GM21825 (cell line): ENCODE data around the gene TMEM91.
A peak's percentile ranks its signal among the peaks of the same experiment; 100 is the strongest.
"Not testable (repeated sequence)": the region's sequence is repeated elsewhere in the genome, so short reads cannot be mapped to it uniquely, and the experiment has no call there.

Experiments used
- ATAC-seq: cut with Tn5 transposase; IDR thresholded peaks from one replicate; pipeline ENCODE4 v1.9.1; 2021; ENCODE audit warnings: mild to moderate bottlenecking, moderate library complexity; ENCODE audit not compliant: unreplicated experiment

Gene TMEM91

DNA sequence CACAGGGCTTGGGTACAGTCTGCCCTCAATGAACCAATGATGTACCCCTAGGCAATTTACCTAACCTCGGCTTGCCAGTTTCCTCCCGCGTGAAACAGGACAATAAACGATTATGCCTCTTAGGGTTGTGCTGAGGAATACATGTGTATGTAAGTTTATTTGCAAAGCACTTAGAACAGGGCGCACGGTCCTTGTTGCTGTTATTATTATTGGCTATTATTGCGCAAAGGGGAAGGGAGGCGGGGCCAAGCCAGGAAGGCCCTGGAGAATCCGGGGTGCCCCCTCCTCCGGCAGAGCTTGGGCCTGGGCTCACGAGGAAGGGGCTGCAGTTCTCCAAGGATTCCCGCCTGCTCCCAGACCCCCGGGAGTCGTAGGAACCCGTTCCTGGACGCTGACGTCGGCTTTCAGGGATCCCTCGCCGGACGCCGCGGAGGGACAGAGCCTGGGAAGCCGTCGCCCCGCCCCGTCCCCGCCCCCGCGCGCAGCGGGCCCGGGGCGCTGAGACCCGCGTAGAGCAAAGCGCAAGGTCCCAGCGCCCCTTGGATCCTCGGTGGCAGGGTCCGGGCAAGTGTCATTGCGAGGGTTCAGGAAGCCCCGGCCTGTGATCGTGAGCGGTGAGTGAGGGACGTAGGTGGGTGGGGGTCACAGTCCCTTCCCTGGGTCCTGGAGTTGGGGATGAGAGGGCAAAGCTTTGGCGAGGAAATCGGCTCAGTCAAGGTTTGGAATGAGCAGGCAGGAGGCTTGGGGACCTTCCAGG is at the start of gene TMEM91:
Gene TMEM91, plus strand, starts transcription at position 293 of the 757 bp plus-strand sequence. CDS start 1,777 bp downstream, outside the sequence.
- ATAC-seq, result no peak

DNA sequence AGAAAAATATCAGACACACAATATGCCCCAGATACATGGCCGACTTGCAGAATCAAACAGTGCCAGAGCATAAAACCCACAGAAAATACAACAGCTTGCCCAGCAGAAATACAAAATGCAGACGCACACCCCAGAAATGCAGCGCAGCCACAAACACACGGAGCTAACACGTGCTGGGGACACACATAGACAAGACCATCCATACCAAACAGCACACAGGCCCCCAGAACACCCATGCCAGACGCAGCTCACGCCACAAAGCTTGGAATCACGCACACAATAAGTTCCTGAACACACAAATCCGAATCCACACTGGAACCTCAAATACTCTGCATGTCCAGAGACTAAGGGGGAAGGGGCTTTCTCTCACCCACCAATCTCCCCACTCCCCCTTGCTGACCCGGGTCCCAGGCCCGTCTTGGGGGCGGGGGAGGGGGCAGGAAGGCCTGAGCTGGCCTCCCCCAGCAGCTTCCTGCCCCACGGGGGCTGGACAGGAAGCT is 49.2 kb upstream of the TMEM91 start:
- no peak for ATAC-seq

DNA sequence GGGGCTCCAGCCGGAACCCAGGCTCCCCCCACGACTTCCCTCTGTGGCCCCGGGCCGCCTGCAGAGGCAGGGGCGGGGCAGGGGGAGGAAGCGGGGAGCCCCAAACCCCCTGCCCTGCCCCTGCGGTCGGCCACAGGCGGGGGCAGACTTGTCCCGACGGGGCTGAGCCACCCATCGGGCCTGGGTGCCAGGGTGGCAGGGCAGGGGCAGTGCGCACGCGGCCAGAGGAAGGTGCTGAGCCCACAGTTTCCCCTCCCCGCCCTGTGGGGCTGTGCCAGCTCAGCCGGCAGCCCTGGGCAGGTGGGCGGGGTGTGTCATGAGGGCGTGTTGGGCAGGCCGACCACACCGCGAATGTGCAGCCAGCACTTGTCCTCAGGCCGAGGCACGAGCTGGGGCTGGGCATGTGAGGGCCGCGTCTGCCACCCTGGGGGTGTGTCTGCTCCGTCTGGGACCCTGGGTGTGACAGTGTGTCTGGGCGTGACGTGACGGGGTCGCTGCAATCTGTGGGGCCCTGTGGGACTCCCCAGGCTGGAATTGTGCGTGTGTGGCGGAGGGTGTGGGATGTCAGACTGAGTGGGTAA is 48.7 kb upstream of the TMEM91 start:
- ATAC-seq, result peak; percentile 40

DNA sequence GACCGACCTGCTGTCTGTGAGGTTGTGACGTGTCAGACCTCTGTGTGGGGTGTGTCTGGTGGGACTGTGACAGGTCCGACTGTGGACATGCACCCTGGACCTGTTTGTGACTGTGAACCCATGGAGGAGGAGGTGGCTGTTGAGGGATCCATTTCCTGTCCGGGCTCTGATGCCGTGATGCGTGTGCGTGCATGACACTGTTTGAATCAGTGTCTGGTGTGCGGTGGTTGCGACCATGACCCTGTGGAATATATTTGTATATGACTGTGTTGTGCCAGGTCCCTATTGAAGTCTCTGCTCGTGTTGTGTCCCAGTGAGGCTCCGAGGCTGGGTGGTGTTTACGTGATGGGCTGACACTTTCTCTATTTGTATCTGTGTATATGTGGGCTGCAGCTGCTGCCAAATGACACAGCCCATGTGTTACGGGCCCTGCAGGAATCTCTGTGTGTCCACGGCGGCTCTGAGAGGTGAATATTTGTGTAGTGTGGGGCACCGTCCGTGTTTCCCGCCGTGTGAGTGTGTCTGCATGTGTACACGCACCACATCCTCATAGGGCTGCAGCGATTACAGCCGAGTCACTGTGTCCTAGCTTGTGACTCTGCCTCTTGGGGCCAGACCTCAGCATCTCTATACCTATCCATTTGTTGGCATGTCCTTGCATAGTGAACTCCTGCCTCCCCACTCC is 48.0 kb upstream of the TMEM91 start:
- peak; percentile 14 for ATAC-seq

DNA sequence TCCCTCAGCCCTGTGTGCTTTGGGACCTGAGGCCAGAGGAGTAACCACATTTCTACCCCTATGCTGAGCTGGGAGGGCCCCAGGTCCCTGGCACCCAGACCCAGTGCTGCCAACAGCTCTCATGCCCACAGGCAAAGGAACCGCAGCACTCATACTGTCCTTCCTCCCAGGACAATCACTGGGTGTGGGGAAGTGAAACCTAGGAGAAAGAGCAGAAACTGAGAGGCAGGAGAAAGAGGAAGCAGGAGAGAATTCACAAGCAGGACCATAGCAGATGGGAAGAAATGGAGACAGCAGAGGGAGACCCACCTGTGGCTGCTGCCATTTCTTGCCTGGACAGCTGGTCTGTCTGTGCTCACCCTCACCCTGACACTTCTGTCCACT is 47.5 kb upstream of the TMEM91 start:
- no peak for ATAC-seq

DNA sequence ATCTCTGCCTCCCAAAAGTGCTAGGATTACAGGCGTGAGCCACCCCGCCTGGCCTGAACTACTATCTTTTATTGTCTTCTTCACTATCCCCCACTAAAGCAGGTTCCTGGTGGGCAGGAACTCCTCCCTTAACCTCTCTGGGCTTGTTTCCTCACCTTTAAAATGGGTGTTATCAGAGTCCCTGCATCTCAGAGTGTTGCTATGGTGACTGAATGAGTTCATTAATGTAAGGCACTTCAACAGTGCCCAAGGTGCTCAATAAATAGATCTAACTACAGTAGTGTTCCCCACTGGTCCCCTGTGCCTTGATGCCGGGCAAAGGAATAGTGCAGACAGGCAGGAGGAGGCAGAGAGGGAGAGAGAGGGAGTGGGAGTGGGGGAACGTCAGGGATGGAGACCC is 45.9 kb upstream of the TMEM91 start:
- no peak for ATAC-seq

DNA sequence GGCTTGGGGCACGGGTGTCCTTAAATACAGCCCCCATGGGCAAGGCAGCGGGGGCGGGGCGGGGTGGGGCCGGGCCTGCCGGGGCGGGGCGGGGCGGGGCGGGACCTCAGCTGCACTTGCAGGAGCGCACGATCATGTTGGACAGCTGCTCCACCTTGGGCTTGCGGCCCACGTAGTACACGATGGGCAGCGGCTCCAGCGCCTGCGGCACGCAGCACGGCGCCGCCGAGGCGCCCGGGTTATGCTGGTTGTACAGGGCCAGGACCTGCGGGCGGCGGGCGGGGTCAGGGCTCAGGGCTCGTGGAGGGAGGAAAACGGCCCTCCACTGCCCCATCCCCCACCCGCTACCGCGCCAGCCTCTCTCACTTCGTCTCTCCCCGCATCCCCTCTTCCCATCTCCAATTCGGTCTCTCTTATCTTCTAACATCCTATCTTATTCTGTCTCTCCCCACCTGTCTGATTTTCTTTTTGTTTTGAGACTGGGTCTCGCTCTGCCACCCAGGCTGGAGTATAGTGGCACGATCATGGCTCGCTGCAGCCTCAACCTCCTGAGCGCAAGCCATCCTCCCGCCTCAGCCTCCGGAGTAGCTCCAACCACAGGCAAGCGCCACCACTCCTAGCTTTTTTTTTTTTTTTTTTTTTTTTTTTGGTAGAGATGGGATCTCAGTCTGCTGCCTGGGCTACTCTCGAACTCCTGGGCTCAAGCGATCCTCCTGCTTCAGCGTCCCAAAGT is 45.2 kb upstream of the TMEM91 start:
- ATAC-seq, result no peak

DNA sequence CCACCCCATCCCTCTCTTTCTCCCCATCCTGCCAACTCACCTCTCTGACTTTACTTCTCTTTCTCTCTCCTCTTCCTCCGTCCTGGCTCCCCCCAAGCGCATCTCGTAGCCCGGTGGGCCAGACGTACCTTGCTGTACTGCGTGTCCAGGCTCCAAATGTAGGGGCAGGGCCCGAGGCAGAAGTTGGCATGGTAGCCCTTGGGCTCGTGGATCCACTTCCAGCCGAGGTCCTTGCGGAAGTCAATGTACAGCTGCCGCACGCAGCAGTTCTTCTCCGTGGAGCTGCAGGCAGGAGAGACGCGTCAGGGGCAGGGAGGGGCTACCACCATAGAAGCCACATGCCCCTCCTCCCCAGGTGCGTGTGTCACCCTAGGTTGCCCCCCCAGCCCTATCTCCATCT is 44.3 kb upstream of the TMEM91 start:
- no peak for ATAC-seq

DNA sequence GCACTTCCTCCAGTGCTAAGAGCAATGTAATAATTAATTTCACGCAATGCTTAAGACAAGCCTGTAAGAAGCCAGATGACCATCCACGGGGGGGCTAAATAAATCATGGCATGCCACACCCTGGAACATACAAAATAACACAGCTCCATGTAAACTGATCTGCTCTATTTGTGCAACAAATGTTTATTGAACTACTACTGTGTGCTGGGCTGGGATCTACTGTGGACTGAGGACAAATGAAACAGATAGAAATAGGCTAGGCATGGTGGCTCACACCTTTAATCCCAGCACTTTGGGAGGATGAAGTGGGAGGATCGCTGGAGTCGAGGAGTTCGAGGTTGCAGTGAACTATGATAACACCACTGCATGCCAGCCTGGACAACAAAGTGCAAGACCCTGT is 43.9 kb upstream of the TMEM91 start:
- no peak for ATAC-seq

DNA sequence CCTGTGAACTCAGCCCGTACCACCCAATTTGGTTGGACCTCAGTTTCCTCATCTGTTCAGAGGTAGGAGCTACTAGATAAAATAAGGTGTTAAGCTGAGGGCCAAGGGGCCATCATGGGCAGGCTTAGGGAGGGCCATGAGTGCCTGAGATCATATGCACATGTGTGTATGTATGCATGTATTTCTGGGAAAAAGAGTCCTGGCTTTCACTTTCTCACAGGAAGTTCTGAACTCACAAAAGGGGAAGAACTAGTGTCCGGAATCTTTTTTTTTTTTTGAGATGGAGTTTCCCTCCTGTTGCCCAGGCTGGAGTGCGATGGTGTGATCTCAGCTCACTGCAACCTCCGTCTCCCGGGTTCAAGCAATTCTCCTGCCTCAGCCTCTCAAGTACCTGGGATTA is 41.5 kb upstream of the TMEM91 start:
- no peak for ATAC-seq

DNA sequence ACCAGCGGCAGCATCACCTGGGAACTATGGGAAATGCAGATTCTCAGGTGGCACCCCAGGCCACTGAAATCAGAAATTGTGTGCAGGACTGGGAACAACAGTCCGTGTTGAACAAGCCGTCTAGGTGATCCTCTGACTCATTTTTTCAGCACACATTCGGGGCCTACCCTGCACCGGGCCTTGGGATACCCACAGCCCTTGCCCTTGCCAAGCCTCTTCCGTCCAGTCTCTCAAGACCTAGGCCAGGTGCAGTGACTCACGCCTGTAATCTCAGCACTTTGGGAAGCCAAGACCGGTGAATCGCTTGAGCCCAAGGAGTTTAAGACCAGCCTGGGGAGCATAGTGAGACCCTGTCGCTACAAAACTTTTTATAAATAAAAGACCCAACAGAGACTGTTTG is 40.9 kb upstream of the TMEM91 start:
- no peak for ATAC-seq

DNA sequence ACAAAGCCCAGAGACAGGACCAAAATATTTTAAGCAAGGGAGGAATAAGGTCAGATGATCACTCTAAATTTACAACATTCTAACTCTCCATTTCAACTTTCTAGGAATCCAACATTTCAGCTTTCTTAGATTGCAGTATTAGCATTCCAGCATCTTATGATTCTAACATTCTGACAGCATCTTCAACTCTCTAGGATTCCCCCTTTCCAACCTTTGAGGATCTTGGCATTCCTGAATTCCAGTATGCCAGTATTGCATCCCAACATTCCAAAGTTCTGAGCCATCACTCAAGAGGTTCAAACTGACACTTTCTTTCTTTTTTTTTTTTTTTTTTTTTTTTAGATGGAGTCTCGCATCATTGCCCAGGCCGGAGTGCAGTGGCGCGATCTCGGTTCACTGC is 36.4 kb upstream of the TMEM91 start:
- ATAC-seq, result no peak

DNA sequence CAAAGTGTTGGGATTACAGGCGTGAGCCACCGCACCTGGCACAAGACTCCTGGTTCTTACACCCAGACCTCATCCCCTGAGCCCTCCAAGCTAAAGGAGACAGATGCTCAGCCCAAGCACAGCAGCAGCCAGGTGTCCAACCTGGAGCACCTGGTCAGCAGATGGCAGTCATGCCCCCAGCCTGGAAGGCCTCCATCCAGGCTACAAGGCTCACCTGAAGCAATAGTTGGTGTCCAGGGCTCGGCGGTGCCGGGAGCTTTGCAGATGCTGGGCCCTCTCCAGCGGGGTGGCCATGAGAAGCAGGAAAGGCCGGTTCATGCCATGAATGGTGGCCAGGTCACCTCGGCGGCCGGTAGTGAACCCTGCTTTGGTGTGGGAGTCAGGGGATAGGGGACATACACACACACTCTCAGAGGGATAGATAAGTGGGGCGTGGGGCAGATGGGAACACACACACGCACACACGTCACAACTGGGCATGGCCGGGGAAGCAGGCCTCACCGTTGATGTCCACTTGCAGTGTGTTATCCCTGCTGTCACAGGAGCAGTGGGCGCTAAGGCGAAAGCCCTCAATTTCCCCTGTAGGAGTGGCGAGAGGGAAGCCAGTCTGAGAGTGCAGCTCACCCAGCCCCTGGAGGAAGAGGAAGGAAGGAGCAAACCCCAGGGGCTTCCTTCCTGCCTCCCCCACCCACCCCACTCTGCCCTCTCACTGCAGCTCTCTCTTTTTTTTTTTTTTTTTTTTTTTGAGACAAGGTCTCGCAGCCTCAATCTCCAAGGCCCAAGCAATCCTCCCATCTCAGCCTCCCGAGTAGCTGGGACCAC is 34.5 kb upstream of the TMEM91 start:
- ATAC-seq, result no peak

DNA sequence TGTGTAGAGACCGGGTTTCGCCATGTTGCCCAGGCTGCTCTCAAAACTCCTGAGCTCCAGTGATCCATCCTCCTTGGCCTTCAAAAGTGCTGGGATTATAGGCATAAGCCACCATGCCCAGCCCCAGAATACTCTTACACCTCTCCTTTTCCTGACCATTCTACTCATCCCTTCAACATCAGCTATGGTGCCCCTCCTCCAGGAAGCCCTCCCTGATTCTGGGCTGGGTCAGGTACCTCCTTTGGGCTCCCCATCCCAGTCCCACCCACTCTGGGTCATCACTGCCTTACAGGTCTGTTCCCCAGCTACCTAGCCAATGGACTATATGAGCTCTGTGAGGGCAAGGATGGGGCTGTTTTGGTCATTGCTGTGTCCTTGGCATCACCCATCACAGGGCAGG is 32.2 kb upstream of the TMEM91 start:
- no peak for ATAC-seq

DNA sequence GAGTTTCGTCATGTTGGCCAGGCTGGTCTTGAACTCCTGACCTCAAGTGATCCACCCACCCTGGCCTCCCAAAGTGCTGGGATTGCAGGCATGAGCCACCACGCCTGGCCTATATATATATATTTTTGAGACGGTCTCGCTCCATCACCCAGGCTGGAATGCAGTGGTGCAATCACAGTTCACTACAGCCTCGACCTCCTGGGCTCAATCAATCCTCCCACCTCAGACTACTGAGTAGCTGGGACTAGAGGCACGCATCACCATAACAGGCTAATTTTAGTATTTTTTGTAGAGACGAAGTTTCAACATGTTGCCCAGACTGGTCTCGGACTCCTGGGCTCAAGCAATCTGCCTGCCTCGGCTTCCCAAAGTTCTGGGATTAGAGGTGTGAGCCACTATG is 29.4 kb upstream of the TMEM91 start:
- not testable (repeated sequence) for ATAC-seq

DNA sequence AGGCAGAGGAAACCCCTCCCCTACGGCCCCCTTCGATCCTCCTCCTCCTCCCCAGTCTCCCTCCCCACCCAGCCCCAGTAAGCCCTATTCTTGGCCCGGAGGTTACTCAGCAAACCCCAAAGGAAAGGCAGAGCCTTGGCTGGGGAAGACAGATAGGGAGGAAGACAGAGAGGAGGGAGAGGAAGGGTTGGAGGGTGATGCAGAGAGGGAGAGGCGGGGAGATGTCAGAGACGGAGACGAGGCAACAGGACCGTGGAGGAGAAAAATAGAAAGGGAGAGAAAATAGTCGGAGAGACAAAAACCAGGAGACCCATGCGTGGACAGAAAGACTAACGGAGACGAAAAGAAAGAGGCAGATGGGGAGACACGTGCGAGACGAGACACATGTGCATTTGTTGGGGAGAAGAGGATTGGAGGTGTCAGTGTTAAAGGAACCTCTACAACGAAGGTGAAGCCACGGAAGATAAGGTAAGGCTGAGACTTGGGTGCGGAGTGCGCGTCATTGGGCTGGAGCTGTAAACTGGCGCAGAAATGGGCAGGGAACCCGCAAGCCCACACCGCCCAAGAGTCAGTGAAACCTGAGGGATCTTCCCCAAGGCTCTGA is 25.5 kb upstream of the TMEM91 start:
- ATAC-seq, result no peak

DNA sequence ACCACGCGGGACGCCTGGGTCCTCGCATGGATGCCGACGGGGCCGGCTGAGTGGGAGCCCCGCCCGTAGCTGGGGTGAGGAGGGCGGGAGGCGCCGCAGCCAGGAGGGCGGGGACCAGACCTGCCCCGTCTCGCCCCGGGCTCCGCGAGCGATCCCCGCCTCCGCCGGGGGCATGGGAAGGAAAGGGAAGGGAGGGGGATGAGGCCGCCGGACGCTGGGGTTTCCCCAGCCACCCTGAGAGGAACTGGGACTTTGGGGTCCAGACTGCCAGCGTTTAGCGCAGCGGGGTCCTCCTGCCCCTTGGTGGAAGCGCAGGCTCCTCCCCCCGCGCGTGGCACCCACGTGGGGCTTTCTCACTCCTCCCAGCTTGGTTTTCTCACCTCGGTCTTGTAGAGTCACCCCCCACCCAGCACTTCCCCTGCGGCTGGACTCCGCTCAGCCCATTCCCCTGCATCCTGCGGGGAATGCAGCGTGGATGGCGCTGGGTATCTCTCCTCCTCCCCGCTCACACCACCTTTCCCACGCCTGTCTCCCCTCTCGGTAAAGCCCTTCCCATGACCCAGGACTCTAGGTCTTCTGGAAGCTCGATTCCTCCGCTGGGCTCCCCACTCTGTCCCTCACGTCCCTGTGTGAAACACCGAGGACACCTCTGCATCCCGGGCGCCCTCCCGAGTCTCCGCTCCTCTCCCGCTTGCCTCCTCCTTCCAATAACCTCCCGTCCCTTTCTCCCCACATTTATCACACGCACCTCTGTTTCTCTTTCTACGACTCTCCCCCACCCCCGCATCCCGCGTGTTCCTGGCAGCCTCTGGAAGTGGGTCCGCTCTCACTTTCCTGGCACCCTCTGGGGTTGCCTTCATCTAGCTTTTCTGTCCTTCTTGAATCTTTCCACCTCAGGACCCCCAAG is 24.7 kb upstream of the TMEM91 start:
- peak; percentile 34 for ATAC-seq

DNA sequence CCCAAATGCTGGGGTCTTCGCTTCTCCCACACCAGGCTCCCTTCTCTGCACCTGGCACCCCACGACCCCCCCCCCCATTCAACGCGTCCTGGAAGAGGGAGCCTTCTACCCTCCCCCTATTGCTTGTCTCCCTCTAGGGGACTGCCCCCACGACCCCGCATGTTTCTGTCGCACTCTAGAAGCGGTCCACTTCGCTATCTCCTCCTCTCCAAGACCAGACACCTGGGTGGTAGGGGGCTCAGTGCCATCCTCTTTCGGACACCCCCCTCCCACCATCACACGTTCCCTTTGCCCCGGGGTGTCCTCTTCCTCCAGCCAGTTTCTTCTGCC is 24.1 kb upstream of the TMEM91 start:
- ATAC-seq, result no peak
